GM21367 (cell line): ENCODE data around the gene TAS2R38.

Experiments used
- ATAC-seq: cut with Tn5 transposase; IDR thresholded peaks from one replicate; pipeline ENCODE4 v1.9.1; 2021; ENCODE audit not compliant: unreplicated experiment

The TAS2R38 gene

DNA sequence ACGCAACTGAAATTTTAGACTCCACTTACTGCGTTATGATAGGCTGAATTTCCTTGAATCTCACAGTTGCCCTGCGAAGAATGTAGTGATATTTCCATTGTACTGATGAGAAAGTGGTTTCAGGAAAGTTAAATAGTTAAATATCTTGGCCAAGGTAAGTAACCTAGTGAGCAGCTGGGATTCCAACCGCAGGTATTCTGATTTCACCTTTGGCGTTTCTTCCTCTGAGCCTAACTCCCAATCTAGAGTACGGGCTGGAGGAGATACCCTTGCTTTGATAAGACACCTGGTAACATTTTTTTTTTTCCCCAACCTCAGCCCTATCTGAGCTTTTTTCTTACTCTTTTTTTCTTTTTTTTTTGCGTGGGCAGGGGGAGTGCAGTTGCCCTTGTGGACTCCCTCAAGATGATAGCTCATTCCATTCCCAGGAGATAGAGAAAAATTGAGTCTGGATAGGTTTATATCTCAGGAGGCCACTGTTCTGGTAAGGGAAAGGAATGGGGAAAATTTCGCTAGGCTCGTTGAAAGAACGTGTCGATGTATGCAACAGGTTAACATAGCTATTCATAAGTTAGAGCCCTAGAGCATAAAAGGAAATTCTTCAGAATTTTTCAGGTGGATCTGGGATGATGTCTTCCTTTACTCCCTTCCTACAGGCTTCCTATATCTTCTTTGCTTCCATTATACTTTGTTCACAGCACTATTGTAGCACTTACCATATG lies 3.1 kb upstream of the TAS2R38 start:
- ATAC-seq: no peak

DNA sequence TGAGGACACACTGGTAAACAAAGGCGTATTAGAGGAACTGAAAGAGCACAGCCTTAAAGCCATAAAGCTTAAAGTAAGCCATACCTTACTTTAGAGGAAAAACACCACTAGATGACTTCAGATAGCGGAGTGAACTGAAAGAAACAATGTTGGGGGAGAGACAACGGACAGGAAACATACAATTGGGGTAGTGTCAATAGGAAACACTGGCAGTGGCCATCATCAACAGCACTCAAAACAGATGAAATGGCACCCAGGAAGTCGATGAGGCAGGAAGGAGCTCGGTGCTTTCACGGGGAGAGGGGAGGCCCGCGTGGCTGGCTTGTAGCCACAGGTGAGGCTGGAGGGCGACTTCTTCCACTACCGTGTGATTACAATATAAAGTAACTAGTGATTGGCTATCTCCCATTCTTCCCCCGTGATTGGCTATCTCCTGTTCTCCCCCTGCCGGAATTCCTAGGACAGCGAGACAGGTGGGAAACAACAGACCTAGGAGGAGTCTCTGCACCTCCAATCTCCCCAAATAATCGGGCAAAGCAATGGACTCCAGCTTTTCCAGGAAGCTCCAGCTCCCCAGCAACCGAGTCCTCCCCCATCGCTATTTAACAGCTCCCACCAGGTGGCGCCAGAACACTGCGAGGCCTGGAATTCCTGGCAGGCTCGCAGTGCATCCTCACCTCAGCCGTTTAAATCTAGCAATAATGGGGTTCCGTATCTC lies 2.4 kb upstream of the TAS2R38 start:
- peak; percentile 82 for ATAC-seq

DNA sequence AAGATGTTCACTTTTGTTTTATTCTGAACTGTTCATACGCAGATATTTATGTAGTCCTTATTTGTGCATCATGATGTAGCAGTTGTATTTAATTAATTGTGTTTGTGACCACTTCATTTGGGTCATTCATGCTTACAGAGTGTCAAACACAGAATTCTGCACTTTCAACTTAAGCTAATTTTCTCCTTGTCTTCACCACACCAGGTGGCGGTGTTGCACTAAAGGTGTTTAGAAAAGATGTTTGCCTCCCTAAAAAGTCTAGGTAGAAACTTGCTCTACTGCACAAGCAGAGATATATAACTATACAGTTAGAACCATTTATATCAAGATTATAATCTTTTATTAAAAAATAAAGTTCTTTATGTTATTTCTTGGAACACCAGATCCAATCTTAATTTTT lies 1.3 kb upstream of the TAS2R38 start:
- no peak for ATAC-seq

DNA sequence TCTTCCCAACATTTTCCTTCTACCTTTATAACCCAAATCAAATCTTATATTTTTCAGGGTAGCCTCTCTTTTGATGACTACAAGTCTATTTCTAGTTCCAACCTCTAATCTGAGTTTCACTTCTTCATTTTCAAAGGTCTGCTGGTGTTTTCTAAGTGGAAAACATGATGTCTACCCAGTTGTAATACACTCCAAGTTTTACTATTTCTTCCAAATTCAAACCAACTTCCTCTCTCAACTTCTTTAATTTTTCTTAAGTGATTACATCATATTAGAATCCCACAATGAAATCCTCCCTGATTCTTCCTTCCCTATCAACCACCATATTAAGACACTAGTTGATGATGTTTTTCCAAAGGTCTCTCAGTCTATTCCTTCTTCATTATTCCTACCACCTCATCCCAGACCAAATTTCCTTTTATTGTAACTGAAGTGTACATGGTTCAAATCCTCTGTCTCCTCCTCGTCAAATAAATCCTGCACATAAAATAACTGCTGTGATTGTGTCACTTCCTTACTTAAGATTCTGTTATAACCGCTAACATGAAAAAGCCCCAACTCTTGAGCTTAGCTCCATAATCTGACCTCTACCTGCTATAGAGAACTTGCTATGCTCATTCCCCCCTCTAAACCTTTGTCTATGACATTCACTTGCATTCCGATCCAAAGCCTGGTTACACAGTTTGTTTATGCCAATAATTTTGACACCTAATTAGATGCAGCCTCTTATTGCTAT lies 12.7 kb downstream of the TAS2R38 start:
- ATAC-seq: peak; percentile 90

DNA sequence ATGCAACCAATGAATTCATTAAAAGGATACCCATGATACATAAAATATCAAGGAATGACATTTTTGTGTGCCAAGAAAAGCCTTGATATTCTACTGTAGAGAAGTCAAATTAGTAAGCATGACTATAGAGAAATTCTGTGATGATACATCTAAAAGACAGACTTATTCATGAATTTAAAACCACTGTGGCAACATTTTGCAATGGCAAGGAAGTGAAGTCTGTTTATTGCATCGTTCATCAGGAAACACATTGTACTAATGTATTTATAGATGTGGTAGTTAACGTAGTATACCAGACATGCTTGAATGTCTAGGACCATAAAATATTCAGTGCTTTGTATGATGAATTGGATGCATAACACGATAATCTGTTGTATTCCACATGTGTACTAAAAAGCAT lies 17.5 kb downstream of the TAS2R38 start:
- no peak for ATAC-seq

DNA sequence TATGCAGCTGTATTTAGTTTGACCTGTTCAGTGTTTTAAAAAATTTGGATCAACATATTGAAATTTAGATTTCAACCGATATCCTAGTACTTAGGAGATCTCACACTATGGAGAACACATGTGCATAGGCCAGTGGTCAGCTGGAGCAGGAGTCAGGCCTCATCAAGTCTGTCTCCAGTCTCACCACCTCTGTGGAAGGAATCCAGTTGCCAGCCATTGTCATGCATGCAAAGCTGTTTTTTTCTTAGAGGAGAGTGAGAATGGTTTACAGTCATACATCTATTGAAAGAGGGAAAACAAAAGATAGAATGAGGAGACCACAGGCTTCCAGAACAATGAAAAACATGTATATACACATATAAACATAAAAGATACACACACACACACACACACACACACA lies 19.2 kb downstream of the TAS2R38 start:
- no peak for ATAC-seq

DNA sequence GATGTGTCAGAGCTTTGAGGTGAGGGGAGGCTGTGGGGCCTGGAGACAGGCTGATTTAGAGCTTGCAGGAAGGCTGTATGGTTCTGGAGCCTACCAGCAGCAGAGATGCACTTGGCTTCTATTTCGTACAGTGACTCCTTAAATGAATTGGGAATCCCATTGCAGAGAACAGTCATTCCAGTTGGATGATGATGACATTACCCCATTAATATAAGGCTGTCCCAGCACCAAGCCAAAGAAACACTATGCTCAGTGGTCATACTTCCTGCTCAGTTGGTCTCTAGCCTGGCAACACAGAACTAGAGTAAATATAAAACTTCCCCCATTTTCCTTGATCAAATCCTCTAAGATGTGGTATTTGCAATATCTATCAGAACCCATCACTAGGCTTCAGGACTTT lies 21.1 kb downstream of the TAS2R38 start:
- ATAC-seq: no peak

DNA sequence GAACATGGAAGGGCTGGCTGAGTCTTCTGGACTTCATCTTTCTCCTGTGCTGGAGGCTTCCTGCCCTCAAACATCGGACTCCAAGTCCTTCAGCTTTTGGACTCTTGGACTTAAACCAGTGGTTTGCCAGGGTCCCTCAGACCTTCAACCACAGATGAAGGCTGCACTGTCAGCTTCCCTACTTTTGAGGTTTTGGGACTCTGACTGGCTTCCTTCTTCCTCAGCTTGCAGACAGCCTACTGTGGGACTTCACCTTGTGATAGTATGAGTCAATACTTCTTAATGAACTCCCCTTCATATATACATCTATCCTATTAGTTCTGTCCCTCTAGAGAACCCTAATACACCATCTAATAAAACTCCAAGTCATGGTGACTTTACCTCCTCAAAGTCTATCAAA lies 22.8 kb downstream of the TAS2R38 start:
- no peak for ATAC-seq

DNA sequence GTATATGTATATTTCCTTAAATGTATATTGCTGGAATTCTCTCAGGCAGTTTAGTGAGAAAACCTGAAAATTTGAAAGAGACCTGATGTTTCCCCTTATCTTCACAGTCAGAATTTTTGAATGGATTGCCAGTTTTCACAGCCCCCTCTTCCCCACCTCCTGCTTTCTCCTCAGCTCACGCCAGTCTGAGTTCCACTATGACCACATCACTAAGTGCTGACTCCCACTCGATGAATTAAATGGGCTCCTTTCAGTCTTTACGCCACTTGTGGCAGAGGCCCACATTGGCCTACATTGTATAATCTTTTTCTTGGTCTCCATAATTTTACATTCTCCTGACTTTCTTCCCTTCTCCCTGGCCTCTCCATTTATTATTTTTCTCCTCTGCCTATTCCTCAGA lies 23.7 kb downstream of the TAS2R38 start:
- ATAC-seq: no peak

DNA sequence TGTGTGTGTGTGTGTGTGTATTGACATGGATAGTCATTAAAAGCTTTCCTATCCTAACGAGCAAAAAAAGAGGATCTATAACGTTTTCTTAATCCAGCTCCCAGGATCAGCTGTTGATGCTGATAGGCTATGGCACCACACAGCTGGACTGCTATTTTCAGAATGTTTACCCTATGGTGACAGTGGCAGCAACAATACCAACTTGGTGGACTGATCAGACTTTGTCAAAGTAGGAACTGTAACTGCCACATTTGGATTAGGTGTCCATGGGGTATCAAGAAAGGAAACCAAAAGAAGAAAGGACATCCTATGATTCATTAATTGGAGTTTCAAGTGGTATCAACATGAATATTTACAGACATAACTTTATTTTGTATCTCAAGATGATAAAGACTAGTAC lies 24.1 kb downstream of the TAS2R38 start:
- no peak for ATAC-seq

DNA sequence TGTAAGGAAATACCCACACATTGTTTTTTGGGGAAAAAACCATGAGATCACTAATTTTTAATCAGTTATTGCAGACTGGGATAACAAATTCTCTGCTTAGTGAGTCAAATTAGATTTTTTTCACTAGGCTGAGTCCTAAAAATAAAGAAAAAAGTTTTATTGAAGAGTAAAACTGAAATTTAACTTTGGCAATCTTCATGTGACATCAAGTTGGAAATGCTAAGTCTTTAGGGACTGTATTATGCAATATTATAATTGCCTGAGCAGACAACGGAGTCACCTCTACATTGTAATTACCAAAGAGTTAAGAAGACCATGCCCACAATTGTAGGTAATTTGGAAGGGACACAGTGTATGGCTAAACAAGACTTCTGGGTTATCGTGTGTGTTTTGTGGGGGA lies 24.6 kb downstream of the TAS2R38 start:
- ATAC-seq: no peak

DNA sequence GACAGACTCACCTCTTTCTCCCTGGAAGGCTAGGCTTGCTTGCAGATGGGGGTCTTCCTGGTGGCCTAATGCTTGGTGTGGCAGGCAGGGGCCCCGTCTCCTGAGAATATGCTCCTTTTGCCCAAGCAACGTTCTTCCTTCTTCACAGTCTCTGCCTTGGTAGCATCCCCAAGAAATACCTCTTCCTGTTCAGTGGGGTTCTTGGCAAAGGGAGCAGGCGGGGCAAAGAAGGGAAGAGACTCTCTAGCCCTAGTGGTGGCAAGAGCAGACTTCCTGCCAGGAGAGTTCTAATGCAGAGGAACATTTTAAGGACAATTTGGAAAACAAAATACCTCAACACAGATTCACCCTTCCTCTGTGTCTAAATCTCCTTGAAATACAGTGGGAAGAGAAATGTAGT lies 26.8 kb downstream of the TAS2R38 start, which contains the start of gene CLEC5A:
Gene CLEC5A (minus strand): TSS at position 179 of the 400 bp plus-strand sequence. CDS start 682 bp downstream, outside the sequence.
- ATAC-seq: no peak

DNA sequence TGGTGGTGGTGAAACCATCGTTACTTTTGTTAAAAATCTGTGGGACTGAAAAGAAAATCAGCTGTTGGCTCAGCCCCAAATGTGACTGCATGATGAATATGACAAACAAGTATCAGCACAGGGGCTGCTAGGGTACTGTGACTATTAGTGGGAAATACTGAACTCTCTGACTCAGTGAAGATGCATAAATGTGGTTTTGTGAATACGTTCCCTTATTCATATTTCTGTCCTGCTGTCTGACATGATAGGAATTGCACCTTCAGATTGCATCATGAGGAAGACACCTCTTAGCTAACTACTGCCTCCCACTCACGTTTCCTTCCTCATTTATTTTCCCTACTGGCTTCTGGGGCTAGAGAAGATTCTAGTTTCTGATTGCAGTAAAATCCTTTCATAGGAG lies 28.2 kb downstream of the TAS2R38 start:
- ATAC-seq: no peak

DNA sequence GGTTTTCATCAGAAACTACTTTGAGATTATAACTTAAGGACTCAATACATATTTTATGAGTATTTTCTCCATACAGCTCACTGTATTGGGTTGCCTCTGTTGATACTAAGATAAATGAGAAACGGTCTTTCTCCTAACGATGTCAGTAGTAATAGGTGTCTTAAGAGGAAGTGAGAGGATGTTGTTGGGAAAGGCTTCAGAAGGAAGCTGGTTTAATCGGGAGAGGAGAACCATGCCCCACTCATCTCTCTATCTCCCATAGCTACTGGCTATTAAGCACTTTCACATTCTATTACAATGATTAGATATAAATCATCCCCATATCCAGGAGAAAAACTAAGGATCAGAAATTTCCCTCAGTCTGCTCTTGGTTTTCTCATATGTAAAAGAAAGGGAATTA lies 28.8 kb downstream of the TAS2R38 start:
- no peak for ATAC-seq

DNA sequence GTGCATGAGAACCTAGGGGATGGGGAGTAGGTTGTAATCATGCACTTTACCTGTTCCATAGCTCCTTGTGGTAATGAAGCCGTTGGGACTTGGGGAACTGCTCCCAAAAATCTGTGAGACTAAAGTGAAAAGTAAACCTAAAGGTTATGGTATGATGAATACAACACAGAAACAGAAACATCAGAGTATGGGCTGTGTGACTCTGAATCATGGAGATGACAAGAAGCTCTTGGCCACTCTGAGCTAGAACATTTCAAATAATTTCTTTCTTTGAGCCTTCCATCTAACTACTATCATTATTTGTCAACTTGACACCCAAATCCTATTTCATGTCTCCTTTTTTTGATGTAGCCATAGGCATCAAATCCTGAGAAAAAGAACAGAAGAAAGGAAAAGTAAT lies 29.7 kb downstream of the TAS2R38 start:
- ATAC-seq: no peak

DNA sequence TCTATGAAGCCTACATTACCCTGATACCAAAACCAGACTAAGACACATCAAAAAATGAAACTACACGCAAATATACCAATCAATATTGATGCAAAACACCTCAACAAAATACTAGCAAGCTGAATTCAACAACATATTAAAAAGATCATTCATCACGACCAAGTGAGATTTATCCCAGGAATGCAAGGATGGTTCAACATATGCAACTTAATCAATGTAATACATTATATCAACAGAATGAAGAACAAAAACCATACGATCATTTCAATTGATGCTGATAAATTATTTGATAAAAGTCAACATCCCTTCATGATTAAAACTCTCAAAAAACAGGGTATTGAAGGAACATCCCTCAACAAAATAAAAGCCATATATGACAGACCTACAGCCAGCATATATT lies 32.5 kb downstream of the TAS2R38 start:
- no peak for ATAC-seq

DNA sequence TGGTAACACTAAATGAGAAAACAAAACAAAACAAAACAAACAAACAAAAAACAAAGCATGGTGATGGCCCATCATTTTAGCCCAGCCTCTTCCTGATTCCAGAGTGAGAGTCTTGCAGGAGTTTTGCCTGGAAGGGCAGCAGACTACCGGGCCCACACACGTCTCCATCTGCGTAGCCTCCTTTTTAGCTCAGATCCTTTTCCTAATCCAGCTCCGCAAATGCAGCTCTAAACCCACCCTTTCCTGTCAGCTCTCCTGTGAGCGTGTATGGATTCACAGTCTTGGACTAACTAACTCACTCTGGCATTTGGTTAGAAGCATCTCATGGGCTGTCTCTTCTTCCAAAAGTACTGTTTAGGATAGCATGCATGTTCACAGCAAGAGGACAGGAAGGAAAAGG lies 43.4 kb downstream of the TAS2R38 start:
- ATAC-seq: no peak

DNA sequence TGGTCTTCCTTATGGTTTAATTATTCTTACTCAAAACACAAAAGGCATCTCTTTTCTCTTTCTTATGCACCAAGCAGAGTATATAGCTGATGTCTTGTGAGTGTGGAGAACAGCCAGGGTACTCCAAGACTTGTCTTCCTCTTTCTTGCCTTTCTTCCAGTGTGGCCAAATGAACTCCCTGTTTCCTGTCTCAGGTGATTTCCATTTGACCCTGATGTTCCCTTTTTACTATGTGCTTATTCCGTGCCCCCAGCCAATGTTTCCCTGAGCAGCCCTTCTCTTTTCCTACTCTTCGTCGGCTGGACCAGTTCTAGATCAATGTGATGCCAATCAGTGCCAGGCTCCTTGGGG lies 44.8 kb downstream of the TAS2R38 start:
- ATAC-seq: no peak

DNA sequence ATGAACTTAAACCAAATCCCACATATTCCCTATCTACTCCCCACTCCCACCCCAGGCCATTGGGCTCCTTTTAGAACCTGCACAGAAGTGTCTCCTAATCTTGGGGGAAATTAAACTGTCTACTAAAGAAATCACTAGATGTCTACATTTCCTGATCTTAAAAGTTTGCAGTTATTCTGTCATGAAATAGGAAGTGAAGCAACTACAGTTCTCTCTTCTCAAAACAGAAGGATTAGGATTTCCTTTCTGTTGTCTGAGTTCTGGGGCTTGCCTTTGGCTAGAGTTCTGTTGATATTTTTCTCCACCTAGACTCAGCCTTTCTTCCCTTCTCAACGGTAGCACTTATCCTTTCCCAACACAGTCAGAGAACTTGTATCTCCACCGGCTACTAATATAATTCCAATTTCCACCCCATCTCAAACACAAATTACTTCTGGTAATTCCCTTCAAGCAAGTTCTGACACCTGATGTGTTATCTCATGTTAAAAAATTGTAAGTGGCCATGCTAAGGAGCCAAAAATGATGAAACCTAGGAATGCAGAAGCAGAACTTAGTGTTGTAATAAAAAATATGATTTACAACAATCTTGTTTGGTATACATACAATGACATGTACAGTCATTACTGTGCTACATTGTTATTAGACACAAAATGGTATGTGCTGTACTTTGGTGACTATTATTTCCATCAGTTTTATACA lies 45.3 kb downstream of the TAS2R38 start:
- ATAC-seq: no peak
